CD4-positive, alpha-beta T cell treated with Interleukin-2 at 100 ng/mL for 4 hours (primary cell): ENCODE data around the gene ATXN1.
"Not testable (repeated sequence)": the region's sequence is repeated elsewhere in the genome, so short reads cannot be mapped to it uniquely, and the experiment has no call there.

Experiments
- DNase-seq: peaks from one replicate; pipeline ENCODE4 v3.0.0-alpha.2; 2020; ENCODE audit warnings: low spot score

The ATXN1 gene

GRCh38 chr6:16383607-16384206 is 377.6 kb downstream of the ATXN1 start:
- no peak for DNase-seq

GRCh38 chr6:16381968-16382367 is 379.3 kb downstream of the ATXN1 start:
- DNase-seq = not testable (repeated sequence)

GRCh38 chr6:16380220-16380809 is 380.9 kb downstream of the ATXN1 start:
- no peak for DNase-seq

- not testable (repeated sequence) for DNase-seq
Observed at GRCh38 chr6:16378360-16378759, 382.9 kb downstream of the ATXN1 start.

- DNase-seq = no peak
Observed at GRCh38 chr6:16377470-16377869, 383.8 kb downstream of the ATXN1 start.

- DNase-seq = no peak
Observed at GRCh38 chr6:16375843-16376242, 385.4 kb downstream of the ATXN1 start.

GRCh38 chr6:16375206-16375605 is 386.1 kb downstream of the ATXN1 start:
- DNase-seq = no peak

- no peak for DNase-seq
Observed at GRCh38 chr6:16374461-16375200, 386.6 kb downstream of the ATXN1 start.

- DNase-seq = no peak
Observed at GRCh38 chr6:16374016-16374415, 387.2 kb downstream of the ATXN1 start.

GRCh38 chr6:16372029-16372776 is 389.1 kb downstream of the ATXN1 start:
- no peak for DNase-seq

- no peak for DNase-seq
Observed at GRCh38 chr6:16371401-16371800, 389.9 kb downstream of the ATXN1 start.

- no peak for DNase-seq
Observed at GRCh38 chr6:16370943-16371342, 390.3 kb downstream of the ATXN1 start.

- no peak for DNase-seq
Observed at GRCh38 chr6:16369989-16370388, 391.3 kb downstream of the ATXN1 start.

GRCh38 chr6:16369140-16369745 is 392.0 kb downstream of the ATXN1 start:
- DNase-seq = no peak

GRCh38 chr6:16367571-16367970 is 393.7 kb downstream of the ATXN1 start:
- DNase-seq = no peak

- no peak for DNase-seq
Observed at GRCh38 chr6:16363749-16364148, 397.5 kb downstream of the ATXN1 start.

- no peak for DNase-seq
Observed at GRCh38 chr6:16362819-16363589, 398.3 kb downstream of the ATXN1 start.

- DNase-seq = no peak
Observed at GRCh38 chr6:16362296-16362695, 399.0 kb downstream of the ATXN1 start.

- no peak for DNase-seq
Observed at GRCh38 chr6:16361861-16362260, 399.4 kb downstream of the ATXN1 start.

GRCh38 chr6:16361121-16361520 is 400.1 kb downstream of the ATXN1 start:
- no peak for DNase-seq

GRCh38 chr6:16360365-16360764 is 400.9 kb downstream of the ATXN1 start:
- no peak for DNase-seq

GRCh38 chr6:16359563-16359962 is 401.7 kb downstream of the ATXN1 start:
- no peak for DNase-seq
